Lower leg skin (tissue), 3 donors: ENCODE data around the gene NCKAP5.

Experiments
- CTCF ChIP-seq, 3 donors: fragments of 450-650 bp; IDR thresholded peaks; one replicate each; pipeline ENCODE4 v1.5.1; 2016; ENCODE audit warnings: antibody characterized with exemption in 3 of 3, mild to moderate bottlenecking in 3 of 3, moderate library complexity in 2 of 3
- POLR2A ChIP-seq, 2 donors: fragments of 450-650 bp; IDR thresholded peaks; one replicate each; pipeline ENCODE4 v1.6.1; 2016 to 2017; ENCODE audit warnings: antibody characterized with exemption in 2 of 2, mild to moderate bottlenecking in 1 of 2, moderate library complexity in 1 of 2

GRCh38 chr2:133086176-133086575 lies 482.1 kb downstream of the NCKAP5 start:
- TF ChIP-seq CTCF (IDR thresholded peaks at IDR 0.05) (no peak), POLR2A (IDR thresholded peaks at IDR 0.05) (no peak)
